Fibroblast of the aortic adventitia (primary cell): ENCODE results near the gene ELP2. TPM values are rescaled to one million over a fixed set of nuclear protein-coding genes. Genes with fewer than 3 reads are reported as not detected.
"Not testable (repeated sequence)": the region's sequence is repeated elsewhere in the genome, so short reads cannot be mapped to it uniquely, and the experiment has no call there.

Experiments used
- DNase-seq: peaks from one replicate; pipeline ENCODE4 v3.0.0-alpha.2; 2010; ENCODE audit warnings: low read depth
- H3K4me3 ChIP-seq: 2 replicates; pipeline ENCODE4 v1.5.1; 2011; ENCODE audit warnings: low read depth, mild to moderate bottlenecking, control low read depth, low read length, moderate library complexity
- total RNA-seq: library from RNA; depleted of rRNA; stranded (reverse); fragments of >200 nt; gene quantifications from 2 replicates; pipeline ENCODE4 v1.2.3, GENCODE V29; 2012; ENCODE audit warnings: low replicate concordance
- TF ChIP-seq, protein P1 (sequence below): IDR thresholded peaks from 2 replicates; pipeline ENCODE4 v1.5.1; 2011; ENCODE audit warnings: mild to moderate bottlenecking, low read length, control low read depth, inconsistent platforms; ENCODE audit not compliant: insufficient read depth

The ELP2 gene
- total RNA-seq, 1 donor: 83.3 TPM

- TF ChIP-seq, protein P1, sequence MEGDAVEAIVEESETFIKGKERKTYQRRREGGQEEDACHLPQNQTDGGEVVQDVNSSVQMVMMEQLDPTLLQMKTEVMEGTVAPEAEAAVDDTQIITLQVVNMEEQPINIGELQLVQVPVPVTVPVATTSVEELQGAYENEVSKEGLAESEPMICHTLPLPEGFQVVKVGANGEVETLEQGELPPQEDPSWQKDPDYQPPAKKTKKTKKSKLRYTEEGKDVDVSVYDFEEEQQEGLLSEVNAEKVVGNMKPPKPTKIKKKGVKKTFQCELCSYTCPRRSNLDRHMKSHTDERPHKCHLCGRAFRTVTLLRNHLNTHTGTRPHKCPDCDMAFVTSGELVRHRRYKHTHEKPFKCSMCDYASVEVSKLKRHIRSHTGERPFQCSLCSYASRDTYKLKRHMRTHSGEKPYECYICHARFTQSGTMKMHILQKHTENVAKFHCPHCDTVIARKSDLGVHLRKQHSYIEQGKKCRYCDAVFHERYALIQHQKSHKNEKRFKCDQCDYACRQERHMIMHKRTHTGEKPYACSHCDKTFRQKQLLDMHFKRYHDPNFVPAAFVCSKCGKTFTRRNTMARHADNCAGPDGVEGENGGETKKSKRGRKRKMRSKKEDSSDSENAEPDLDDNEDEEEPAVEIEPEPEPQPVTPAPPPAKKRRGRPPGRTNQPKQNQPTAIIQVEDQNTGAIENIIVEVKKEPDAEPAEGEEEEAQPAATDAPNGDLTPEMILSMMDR: no peak
- no peak for DNase-seq
- H3K4me3 ChIP-seq: no peak overlapping the region
Observed at GRCh38 chr18:36201765-36202164, 72.1 kb downstream of the ELP2 start.

DNA sequence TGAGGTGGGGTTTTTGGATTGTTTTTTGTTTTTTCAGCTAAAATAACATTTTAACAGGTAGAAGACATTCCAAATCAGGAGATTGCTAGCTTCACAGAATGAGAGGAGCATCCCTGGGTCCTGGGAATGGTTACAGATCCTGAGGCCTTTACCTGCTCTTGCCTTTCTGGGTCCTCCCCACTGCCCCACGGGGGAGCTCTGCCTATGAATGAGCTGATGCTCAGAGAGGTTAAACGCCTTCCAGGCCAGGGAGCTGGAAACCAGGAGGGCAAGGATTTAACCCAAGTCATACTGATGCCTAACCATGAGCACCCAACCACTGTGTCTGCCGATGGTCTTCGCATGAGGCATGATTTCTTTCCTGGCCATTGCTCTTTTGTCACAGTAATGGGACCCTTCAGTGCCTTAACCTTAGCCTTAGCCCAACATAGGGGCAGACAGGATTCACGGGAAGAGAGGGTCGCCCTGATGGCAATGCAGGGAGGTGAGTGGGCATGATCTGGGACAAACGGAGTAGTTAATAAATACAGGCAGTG lies 73.7 kb downstream of the ELP2 start:
- DNase-seq: no peak

GRCh38 chr18:36205166-36205565 lies 75.5 kb downstream of the ELP2 start:
- DNase-seq: no peak
- TF ChIP-seq, protein P1: no peak
- no peak overlapping the region for H3K4me3 ChIP-seq

More for the DNA sequence above, 73.7 kb downstream of the ELP2 start:
- H3K4me3 ChIP-seq: no peak overlapping the region
- TF ChIP-seq, protein P1: no peak

DNA sequence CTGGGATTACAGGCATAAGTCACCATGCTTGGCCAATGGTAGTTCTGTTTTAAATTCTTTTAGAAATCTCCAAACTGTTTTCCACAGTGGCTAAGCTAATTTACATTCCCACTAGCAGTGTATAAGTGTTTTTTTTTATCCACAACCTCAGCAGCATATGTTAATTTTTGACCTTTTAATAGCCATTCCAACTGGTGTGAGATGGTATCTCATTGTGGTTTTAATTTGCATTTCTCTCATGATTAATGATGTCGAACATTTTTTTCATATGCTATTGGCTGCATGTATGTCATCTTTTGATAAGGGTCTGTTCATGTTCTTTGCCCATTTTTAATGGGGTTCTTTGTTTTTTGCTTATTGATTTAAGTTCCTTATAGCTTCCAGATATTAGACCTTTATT lies 77.6 kb downstream of the ELP2 start:
- TF ChIP-seq, protein P1: no peak
- DNase-seq: no peak
- no peak overlapping the region for H3K4me3 ChIP-seq

GRCh38 chr18:36207969-36208368 lies 78.3 kb downstream of the ELP2 start:
- H3K4me3 ChIP-seq, DNase-seq: not testable (repeated sequence)

GRCh38 chr18:36211612-36212065 lies 81.9 kb downstream of the ELP2 start:
- TF ChIP-seq, protein P1: no peak

GRCh38 chr18:36212301-36213171 lies 82.8 kb downstream of the ELP2 start:
- DNase-seq: peak; percentile 56
- H3K4me3 ChIP-seq: no peak overlapping the region
- TF ChIP-seq, protein P1: peak; percentile 44

More at GRCh38 chr18:36211612-36212065, 81.9 kb downstream of the ELP2 start:
- H3K4me3 ChIP-seq: no peak overlapping the region
- DNase-seq: peak; percentile 4
